ENCODE results near the gene CYP2A6. TPM values are rescaled to one million over a fixed set of nuclear protein-coding genes. Genes with fewer than 3 reads are reported as not detected.
A peak's percentile ranks its signal among the peaks of the same experiment; 100 is the strongest.
"Not testable (repeated sequence)": the region's sequence is repeated elsewhere in the genome, so short reads cannot be mapped to it uniquely, and the experiment has no call there.

The CYP2A6 gene
- total RNA-seq, 1 donor from 2014 or later, result 0.27 TPM

DNA sequence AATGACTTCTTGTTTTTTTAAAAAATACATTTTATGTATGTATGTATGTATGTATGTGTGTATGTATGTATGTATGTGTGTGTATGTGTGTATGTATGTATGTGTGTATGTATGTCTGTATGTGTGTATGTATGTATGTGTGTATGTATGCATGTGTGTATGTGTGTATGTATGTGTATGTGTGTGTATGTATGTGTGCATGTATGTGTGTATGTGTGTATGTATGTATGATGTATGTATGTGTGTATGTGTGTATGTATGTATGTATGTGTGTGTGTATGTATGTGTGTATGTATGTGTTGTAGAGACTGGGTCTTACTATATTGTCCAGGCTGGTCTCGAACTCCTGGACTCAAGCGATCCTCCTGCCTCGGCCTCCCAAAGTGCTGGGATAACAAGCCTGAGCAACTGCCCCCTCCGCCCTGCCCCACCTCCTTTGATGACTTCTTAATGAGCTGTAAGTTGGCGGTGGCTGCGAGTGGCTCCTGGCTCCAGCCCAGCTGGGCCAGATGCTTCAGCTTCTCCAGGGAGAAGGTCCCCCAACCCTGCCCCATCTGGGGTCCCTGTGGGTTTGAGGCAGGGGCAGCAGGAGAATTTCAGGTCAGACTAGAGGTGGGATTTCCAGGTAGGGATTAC lies 24.7 kb downstream of the CYP2A6 start:
- intact Hi-C loops (cut with DNase I); DNase-seq; ATAC-seq (ENCODE audit: poor library complexity): not testable (repeated sequence)

DNA sequence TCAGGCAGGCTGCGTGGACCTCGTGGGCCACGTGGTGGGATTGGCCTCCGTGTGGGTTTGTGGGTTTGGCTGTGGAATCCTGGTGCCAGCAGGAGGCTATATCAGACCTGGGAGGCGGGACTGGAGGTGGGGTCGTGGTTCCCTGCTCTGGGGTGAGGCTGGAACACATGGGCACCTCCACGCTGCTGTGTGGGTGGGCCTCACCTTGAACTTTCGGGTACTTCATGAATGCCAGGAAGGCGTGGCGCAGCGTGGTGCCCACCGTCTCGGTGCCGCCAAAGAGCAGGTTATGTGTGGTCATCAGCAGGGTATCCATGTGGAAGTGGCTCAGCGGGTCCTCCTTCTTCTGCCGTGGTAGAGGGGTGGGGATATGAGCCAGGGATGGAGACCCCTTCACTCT lies 25.3 kb downstream of the CYP2A6 start:
- intact Hi-C loops (cut with DNase I), result loop anchor here (5.0 kb wide), 1 partner anchor 163 kb away; no protein-coding TSS in a partner anchor
- ATAC-seq (ENCODE audit: poor library complexity); DNase-seq: not testable (repeated sequence)

DNA sequence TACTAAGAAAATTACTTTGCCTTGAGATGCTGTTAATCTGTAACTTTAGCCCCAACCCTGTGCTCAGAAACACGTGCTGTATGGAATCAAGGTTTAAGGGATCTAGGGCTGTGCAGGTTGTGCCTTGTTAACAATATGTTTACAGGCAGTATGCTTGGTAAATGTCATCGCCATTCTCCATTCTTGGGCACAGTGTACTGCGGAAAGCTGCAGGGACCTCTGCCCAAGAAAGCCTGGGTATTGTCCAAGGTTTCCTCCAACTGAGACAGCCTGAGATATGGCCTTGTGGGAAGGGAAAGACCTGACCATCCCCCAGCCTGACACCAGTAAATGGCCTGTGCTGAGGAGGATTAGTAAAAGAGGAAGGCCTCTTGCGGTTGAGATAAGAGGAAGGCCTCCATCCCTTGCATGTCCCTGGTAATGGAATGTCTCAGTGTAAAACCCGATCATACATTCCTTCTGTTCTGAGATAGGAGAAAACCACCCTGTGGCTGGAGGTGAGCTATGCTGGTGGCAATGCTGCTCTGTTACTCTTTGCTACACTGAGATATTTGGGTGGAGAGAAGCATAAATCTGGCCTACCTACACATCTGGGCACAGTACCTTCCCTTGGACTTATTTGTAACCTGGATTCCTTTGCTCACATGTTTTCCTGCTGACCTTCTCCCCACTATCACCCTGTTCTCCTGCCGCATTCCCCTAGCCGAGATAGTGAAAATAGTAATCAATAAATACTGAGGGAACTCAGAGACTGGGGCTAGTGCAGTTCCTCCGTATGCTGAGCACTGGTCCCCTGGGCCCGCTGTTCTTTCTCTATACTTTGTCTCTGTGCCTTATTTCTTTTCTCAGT lies 27.3 kb downstream of the CYP2A6 start:
- intact Hi-C loops (cut with DNase I), result loop anchor here (5.0 kb wide), 1 partner anchor 161 kb away; no protein-coding TSS in a partner anchor

DNA sequence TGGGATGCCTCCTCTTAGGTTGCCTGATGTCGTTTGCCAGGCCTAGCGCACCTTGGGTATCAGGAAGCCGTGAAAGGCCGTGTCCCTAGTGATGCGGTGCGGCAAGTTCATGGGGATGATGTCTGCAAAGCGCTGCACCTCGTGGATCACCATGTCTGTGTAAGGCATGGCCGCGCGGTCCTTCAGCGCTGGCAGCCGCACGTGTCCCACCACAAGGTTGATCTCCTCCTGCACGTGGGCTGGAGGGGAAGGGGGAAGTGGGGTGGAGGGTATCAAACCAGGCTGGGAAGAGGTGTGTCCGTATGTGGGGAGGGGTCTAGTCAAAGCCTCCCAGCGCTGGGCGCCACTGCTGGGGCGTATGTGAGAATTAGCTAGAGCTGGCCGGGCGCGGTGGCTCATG lies 28.1 kb downstream of the CYP2A6 start:
- intact Hi-C loops (cut with DNase I), result loop anchor here (5.0 kb wide), 1 partner anchor 160 kb away; no protein-coding TSS in a partner anchor
- ATAC-seq (ENCODE audit: poor library complexity), result no peak
- no peak for DNase-seq

More for the DNA sequence above, 27.3 kb downstream of the CYP2A6 start:
- peak; percentile 14 for ATAC-seq (ENCODE audit: poor library complexity)
- DNase-seq, result not testable (repeated sequence)

DNA sequence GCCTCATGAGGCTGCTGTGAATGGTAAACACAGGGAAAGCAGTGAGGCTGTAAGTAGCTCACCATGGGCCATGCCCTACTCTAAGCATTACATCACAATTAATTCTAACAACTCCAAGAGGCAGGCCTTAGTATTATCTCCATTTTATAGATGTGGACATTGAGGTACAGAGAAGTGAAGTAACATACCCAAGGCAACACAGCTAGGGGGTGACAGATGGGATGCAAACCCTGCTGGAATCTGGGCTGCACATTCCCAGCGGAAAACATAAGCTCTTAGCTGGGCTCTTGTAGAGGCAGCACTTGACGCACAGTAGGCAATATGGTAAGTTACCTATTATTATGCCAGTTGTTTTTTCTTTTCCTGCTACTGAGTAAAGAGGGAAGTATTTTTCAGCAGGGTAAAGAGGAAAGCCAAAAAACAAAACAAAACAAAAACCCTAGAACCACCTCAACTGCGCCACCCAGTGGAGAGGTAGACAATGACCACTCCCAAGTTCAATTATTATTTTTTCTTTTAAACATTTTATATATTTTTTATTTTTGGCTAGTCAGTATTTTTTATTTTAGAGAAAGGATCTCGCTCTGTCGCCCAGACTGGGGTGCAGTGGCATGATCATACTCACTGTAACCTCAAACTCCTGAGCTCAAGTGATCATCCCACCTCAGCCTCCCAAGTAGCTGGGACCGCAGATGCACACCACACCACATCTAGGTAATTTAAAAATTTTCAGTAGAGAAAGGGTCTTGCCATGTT lies 30.6 kb downstream of the CYP2A6 start:
- intact Hi-C loops (cut with DNase I), result loop anchor here (5.0 kb wide), 1 partner anchor 157 kb away; no protein-coding TSS in a partner anchor
- peak; percentile 45 for ATAC-seq (ENCODE audit: poor library complexity)
- DNase-seq, result not testable (repeated sequence)

DNA sequence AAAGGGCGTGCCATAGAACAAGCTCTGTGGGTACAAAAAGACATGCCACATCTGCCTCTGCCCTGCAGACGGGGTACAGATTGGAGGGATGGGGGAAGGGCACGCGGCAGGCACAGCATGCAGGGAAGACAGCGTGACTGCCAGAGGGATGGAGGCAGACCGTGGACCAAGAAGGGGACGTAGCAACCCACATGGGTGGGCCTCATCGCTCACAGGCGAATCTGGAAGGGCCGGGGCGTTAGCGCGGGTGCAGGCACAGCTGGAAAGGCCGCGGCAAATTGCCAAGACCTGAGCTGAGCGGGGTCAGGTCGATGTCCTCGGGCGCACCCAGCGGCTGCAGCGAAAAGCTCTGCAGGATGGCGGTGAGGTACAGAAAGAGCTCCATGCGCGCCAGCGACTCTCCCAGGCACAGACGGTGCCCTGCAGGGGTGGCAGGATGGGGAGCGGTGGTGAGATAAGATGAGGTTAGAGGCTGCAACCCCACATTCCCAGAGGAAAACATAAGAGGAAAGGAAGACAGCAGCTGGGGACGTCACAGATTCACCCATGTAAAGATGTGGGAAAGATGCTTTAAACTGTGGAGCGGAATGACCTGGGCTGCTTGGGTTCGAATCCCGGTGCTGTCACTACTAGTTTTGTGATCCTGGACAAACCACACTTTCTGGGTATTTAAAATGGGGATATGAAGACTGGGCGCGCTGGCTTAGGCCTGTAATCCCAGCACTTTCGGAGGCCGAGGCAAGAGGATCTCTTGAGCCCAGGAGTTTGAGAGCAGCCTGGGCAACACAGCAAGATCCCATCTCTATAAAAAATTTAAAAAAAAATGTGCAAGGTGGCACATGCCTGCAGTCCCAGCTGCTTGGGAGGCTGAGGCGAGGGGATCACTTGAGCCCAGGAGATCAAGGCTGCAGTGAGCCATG lies 31.5 kb downstream of the CYP2A6 start:
- DNase-seq (peak; percentile 90), ATAC-seq (ENCODE audit: poor library complexity) (peak; percentile 90)
- intact Hi-C loops (cut with DNase I), result not testable (repeated sequence)

DNA sequence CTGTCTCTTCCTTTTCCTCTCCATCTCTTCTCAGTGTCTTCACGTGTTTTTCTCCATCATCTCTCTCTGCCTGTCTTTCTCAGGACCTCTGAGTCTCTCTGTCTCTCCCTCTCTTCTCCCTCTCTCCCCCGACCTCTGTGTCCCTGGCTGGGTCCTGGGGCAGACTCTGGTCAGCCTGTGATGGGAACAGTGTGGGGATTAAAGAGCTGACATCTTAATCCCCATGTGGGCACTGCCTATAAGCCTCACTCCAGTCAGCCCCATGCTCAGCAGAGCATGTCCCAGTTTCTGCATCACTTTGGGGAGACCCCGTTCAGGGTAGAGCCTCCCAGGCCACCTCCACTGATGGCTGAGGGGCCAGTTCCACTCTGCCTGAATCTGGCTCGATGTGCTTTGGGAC lies 35.0 kb downstream of the CYP2A6 start:
- intact Hi-C loops (cut with DNase I), result no loop called here
- DNase-seq, result no peak

DNA sequence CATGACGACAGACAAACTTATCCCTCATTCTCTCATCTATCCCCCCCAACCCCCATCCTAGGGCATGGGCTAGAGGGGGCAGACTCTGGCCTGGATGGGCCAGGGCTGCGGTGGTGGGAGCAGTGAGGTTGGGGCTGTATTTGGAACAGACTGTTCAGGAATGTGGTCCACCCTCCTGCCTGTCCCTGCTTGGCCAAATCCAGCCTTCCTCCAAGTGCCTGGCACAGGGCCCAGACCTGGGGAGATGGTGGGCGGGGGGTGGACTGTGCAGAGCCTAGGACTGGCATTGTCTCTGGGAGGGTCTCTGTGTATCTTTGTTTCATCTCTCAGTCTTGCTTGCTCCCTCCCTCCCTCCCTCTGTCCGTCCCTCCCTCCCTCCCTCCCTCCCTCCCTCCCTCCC lies 37.1 kb downstream of the CYP2A6 start:
- DNase-seq (peak; percentile 61), ATAC-seq (ENCODE audit: poor library complexity) (no peak)
- intact Hi-C loops (cut with DNase I), result no loop called here

More for the DNA sequence above, 35.0 kb downstream of the CYP2A6 start:
- ATAC-seq (ENCODE audit: poor library complexity), result no peak

DNA sequence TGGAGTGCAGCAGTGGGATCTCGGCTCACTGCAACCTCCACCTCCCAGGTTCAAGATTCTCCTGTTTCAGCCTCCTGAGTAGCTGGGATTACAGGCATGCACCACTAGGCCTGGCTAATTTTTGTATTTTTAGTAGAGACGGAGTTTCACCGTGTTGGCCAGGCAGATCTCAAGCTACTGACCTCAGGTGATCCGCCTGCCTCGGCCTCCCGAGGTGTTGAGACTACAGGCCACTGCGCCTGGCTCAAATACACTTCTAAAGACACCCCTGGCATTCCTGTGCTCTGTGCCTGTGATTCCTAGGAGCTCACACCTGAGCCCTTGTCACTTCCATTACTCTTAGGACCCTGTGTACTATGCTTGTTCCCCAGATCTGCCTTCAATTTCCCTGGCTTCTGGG lies 37.7 kb downstream of the CYP2A6 start:
- ATAC-seq (ENCODE audit: poor library complexity); DNase-seq; intact Hi-C loops (cut with DNase I): not testable (repeated sequence)

DNA sequence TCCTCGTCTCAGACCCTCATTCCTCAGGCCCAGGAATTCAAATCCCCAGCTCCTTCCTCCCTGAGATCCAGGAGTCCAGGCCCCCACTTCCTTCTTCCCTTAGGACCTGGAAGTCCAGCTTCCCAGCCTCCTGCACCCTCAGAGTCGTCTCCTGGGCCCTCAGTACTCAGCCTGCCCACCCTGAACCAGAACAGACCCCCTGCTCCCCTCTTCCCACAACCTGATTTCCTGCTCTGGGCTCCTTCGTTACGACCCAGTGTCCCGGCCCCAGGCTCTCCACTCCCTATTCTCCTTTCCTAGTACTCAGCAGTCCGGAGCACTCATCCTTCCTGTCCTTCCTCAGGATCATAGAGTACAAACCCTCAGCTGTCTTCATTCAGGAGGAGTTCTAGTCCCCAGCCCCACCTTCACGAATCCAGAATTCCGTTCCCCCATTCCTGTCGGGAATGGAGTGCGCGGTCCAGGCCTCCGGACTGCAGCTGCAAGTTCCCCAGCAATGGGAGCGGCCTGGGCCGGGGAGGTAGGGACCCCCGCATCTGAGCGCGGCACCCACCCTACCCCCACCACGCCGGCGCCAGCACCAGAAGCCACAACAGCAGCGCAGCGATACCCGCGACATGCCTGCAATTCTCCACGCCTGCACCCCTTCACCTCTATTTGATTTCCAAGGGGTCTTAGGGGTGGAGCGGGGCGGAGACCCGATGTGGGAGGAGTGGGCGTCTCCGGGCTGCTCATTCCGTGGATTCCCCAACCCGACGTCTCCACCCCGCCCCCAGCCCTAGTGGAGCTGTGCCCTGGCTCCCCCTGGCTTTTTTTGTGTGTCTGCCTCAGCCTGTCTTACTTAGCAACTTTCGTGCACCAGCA lies 38.5 kb downstream of the CYP2A6 start:
- no peak for ATAC-seq (ENCODE audit: poor library complexity)
- intact Hi-C loops (cut with DNase I), result no loop called here
- no peak for DNase-seq

DNA sequence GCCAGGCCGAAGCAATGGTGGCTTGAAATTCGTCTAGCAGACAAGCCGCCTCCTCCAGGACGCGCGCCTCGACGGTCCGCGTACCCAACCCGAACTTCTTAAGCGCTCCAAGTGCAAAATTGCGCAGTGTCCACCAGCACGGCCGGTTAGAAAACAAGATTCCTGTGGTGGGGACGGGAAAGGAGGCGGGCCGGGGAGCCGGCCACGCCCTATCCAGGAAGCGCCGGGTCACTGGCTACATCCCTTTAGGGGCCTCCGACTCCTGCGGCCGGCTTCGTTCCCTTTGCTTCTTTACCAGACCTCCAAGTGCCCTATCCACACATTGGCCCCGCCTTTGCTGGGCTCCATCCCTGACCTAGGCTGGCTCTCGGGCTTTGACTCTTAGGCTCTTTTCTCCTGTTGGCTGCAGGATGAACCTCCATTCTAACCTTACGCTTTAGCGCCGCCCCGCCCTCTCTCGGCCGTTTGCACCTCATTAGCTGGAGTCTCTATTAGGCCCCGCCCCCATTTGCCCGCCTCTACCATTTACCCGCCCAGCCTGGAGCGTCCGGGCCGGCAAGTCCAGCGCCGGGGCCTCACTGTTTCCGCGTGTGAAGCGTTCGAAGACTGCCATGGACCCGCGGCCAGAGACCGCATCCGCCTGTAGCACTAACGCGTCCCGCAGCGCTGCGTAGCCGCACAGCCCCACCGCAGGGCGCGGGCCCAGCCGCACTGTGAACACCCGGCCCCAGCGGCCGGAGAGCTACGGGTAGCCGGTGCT lies 39.4 kb downstream of the CYP2A6 start:
- peak; percentile 94 for ATAC-seq (ENCODE audit: poor library complexity)
- intact Hi-C loops (cut with DNase I), result not testable (repeated sequence)
- DNase-seq, result peak; percentile 92

DNA sequence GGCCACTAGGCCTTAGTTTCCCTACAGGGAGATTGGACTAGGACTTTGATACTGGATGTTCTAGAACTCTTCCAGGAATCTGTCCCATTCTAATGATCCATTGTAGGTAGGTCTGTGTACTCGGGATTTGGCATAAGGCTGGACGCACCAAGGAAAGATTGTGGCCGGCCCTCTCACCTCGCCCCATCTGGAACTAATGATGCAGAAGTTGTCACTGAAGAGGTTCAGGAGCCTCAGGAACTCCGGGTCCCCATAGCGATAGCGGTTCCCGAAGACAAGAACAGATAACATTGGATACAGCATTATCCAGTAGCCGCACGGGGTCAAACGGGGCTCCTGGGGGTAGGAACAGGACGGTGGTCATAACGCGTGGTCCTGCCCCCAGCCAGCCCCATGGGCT lies 40.1 kb downstream of the CYP2A6 start:
- DNase-seq (no peak), ATAC-seq (ENCODE audit: poor library complexity) (no peak)
- intact Hi-C loops (cut with DNase I), result no loop called here

DNA sequence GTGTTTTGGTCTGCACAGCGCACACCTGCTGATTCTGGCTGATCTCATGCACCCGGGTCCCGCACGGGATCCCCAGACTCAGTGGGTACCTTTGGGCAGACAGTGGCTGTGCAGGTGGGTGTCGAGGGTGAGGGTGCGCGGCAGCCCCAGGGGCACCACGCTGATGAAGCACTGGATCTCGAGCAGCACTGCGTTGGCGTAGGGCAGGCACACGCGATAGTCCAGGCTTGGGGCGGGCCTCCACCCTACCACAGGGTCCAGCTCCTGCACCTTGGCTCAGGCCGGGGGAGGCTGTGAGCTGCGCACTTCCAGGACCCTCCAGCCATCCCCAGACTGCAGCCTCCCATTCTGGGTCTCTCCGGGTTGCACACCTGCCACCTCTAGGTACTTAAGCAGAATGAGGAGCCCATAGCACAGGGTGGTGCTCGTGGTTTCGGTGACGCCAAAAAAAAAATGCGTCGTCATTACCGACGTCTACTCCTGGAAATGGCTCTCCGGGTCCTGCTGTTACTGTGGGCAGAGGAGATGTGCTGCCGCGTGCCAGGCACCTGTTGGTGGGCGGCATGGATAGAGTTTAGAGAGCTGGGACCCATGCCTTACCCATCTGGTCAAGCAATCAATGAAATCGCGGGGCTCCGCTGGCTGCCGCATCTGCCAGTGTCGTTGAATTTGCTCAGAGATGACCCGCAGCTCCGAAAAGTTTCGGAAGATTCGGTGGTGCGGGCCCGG lies 40.7 kb downstream of the CYP2A6 start:
- intact Hi-C loops (cut with DNase I), result loop anchor here (10.0 kb wide), 1 partner anchor 135 kb away; no protein-coding TSS in a partner anchor
- no peak for DNase-seq
- ATAC-seq (ENCODE audit: poor library complexity), result no peak

DNA sequence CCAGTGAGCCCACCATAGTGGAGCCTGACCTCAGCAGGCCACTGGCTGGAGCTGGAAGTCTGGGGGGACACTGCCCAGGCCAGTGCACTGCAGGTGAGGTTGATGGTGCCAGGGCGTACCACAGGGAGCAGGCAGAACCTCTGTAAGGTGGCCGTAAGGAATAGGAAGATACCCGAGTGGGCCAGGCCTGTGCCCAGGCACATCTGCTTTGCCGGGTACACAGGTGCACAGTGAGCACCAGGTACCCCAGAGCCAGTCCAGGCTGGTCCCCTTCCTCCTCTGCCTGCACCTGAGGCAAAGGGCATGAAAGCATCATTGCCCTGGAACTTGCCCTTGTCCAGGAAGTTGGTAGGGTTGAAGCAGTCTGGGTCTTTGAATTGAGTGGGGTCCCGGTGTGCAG lies 41.8 kb downstream of the CYP2A6 start:
- intact Hi-C loops (cut with DNase I), result loop anchor here (10.0 kb wide), 1 partner anchor 134 kb away; no protein-coding TSS in a partner anchor
- no peak for ATAC-seq (ENCODE audit: poor library complexity)

DNA sequence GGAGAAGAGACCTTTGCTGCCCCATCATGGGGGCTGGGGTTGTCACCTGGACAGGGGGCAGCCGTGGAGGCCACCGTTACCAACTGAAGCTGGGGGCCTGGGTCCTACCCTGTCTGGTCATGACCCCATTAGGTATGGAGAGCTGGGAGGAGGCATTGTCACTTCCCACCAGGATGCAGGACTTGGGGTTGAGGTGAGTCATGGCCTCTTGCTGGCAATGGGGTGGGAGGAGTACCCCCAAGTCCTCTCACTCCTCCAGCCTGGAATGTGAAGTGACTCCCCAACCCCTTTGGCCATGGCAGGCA lies 42.3 kb downstream of the CYP2A6 start:
- intact Hi-C loops (cut with DNase I), result loop anchor here (10.0 kb wide), 1 partner anchor 133 kb away; no protein-coding TSS in a partner anchor
- no peak for ATAC-seq (ENCODE audit: poor library complexity)
- no peak for DNase-seq

More for the DNA sequence above, 41.8 kb downstream of the CYP2A6 start:
- no peak for DNase-seq

All from Right ventricle myocardium superior (tissue), 1 donor.